SK-N-SH (cell line): ENCODE data around the gene DNAJB8. TPM values are rescaled to one million over a fixed set of nuclear protein-coding genes. Genes with fewer than 3 reads are reported as not detected.

Experiments used
- CTCF ChIA-PET: fragments of 300-600, 350-600 bp; formaldehyde crosslinking; extraction: SDS; loops from one replicate; lab custom pipeline; 2021; lab: Yijun Ruan, JAX
- POLR2A ChIA-PET: fragments of 350-600 bp; sonication (Branson Sonifier 250); formaldehyde crosslinking; extraction: SDS; loops from one replicate; lab custom pipeline; 2020; ENCODE audit warnings: antibody characterized with exemption, inconsistent platforms; lab: Yijun Ruan, JAX
- DNase-seq: peaks from one replicate; pipeline ENCODE4 v3.0.0; 2012
- H2AFZ ChIP-seq: fragments of 200-600 bp; sonication (generic); 2 replicates; pipeline ENCODE4 v1.8.1; 2016; ENCODE audit warnings: antibody characterized with exemption, mild to moderate bottlenecking, low read depth
- H3F3A ChIP-seq: fragments of 200-600 bp; sonication (generic); replicated peaks from 2 replicates; pipeline ENCODE3; 2016; ENCODE audit warnings: antibody characterized with exemption, mild to moderate bottlenecking; ENCODE audit not compliant: insufficient read depth
- H3K27ac ChIP-seq, 2 experiments: fragments of 200-500 bp in 1 of 2; fragments of 200-600 bp in 1 of 2; sonication (Bioruptor generic) in 1 of 2; sonication (generic), shearing (Covaris generic) in 1 of 2; 2 replicates each; pipeline versions ENCODE4 v1.5.1 to v1.6.1; 2014 to 2016; ENCODE audit warnings: low read depth in 2 of 2, inconsistent platforms in 1 of 2, low read length in 1 of 2, mild to moderate bottlenecking in 1 of 2, mixed read lengths in 1 of 2
- H3K27me3 ChIP-seq: fragments of 200-600 bp; sonication (generic), shearing (Covaris generic); 2 replicates; pipeline ENCODE4 v1.6.1; 2016; ENCODE audit warnings: mixed run types; ENCODE audit not compliant: insufficient read depth
- H3K36me3 ChIP-seq, 2 experiments: fragments of 200-500 bp in 1 of 2; fragments of 200-600 bp in 1 of 2; sonication (Bioruptor generic) in 1 of 2; sonication (generic) in 1 of 2; replicated peaks in 1 of 2; 2 replicates each; pipeline versions ENCODE3 to v1.5.1; 2014 to 2016; ENCODE audit warnings: low read length in 1 of 2, mild to moderate bottlenecking in 1 of 2; ENCODE audit not compliant: insufficient read depth in 2 of 2, control insufficient read depth in 1 of 2
- H3K4me1 ChIP-seq, 2 experiments: fragments of 200-500 bp in 1 of 2; fragments of 200-600 bp in 1 of 2; sonication (Bioruptor generic) in 1 of 2; sonication (generic), shearing (Covaris generic) in 1 of 2; 2 replicates each; pipeline versions ENCODE4 v1.5.1 to v1.6.1; 2014 to 2016; ENCODE audit warnings: low read depth in 1 of 2, low read length in 1 of 2, mixed run types in 1 of 2; ENCODE audit not compliant: insufficient read depth in 2 of 2, control insufficient read depth in 1 of 2
- H3K4me2 ChIP-seq: fragments of 200-600 bp; sonication (generic), shearing (Covaris generic); 2 replicates; pipeline ENCODE4 v1.6.1; 2017; ENCODE audit warnings: mixed run types
- H3K4me3 ChIP-seq, 2 experiments: fragments of 200-500 bp in 1 of 2; fragments of 200-600 bp in 1 of 2; sonication (Bioruptor generic) in 1 of 2; sonication (generic), shearing (Covaris generic) in 1 of 2; 2 replicates each; pipeline versions ENCODE4 v1.5.1 to v1.8.1; 2014 to 2016; ENCODE audit warnings: low read depth in 2 of 2, inconsistent platforms in 1 of 2, low read length in 1 of 2, mild to moderate bottlenecking in 1 of 2, mixed read lengths in 1 of 2, moderate library complexity in 1 of 2
- H3K79me2 ChIP-seq: fragments of 200-600 bp; sonication (generic); 2 replicates; pipeline ENCODE4 v1.8.1; 2017; ENCODE audit warnings: mild to moderate bottlenecking; ENCODE audit not compliant: insufficient read depth
- H3K9ac ChIP-seq: fragments of 200-600 bp; sonication (generic); 2 replicates; pipeline ENCODE4 v1.6.1; 2017; ENCODE audit warnings: mixed run types
- H3K9me2 ChIP-seq: fragments of 200-600 bp; sonication (generic); 2 replicates; pipeline ENCODE4 v1.6.1; 2017; ENCODE audit warnings: mixed run types
- H3K9me3 ChIP-seq: fragments of 200-600 bp; sonication (generic); 2 replicates; pipeline ENCODE4 v1.6.1; 2017; ENCODE audit warnings: mixed run types, mild to moderate bottlenecking, moderate library complexity
- H4K20me1 ChIP-seq: fragments of 200-600 bp; sonication (generic); 2 replicates; pipeline ENCODE4 v1.6.1; 2017; ENCODE audit warnings: mild to moderate bottlenecking, mixed run types; ENCODE audit not compliant: insufficient read depth
- JUND ChIP-seq: IDR thresholded peaks from 2 replicates; pipeline ENCODE4 v1.4.0; 2012
- MEF2A ChIP-seq: IDR thresholded peaks from 2 replicates; pipeline ENCODE4 v1.4.0; 2012; ENCODE audit warnings: low read depth, borderline replicate concordance
- MXI1 ChIP-seq: IDR thresholded peaks from 2 replicates; pipeline ENCODE4 v1.6.1; 2012; ENCODE audit warnings: mild to moderate bottlenecking, low read depth, low read length, improper control_type of control experiment
- NRF1 ChIP-seq: IDR thresholded peaks from 2 replicates; pipeline ENCODE4 v1.6.1; 2012; ENCODE audit warnings: low read depth, mild to moderate bottlenecking, low read length
- POLR2AphosphoS5 ChIP-seq: IDR thresholded peaks from 2 replicates; pipeline ENCODE4 v1.6.1; 2012; ENCODE audit warnings: low read depth, low read length
- RFX5 ChIP-seq: IDR thresholded peaks from 2 replicates; pipeline ENCODE4 v1.6.1; 2012; ENCODE audit warnings: mild to moderate bottlenecking, improper control_type of control experiment, low read length
- WGBS: methylation state at CpG from one replicate; pipeline ENCODE4 v1.1.6; 2017; ENCODE audit warnings: low lambda C conversion rate; 5-methylcytosine and 5-hydroxymethylcytosine counted together
- polyA plus RNA-seq, 3 experiments: library from polyadenylated mRNA; depleted of rRNA; stranded (reverse); fragments of >200 nt; gene quantifications; 2 replicates each; pipeline ENCODE4 v1.2.3, GENCODE V29; 2012
- TF ChIP-seq, protein P1 (sequence below): IDR thresholded peaks from 2 replicates; pipeline ENCODE4 v1.6.1; 2012; ENCODE audit warnings: mild to moderate bottlenecking, low read depth, low read length, moderate library complexity
- TF ChIP-seq, protein P2 (sequence below): fragments of 150-350 bp; IDR thresholded peaks from 2 replicates; pipeline ENCODE4 v1.6.1; 2016; ENCODE audit warnings: mild to moderate bottlenecking, low read depth, low read length
- TF ChIP-seq, protein P3 (sequence below): IDR thresholded peaks from 2 replicates; pipeline ENCODE4 v1.4.0; 2012; ENCODE audit warnings: low read depth, borderline replicate concordance
- TF ChIP-seq, protein P4 (sequence below): IDR thresholded peaks from 2 replicates; pipeline ENCODE4; 2012

The DNAJB8 gene
- polyA plus RNA-seq, 1 of the 3 experiments (the other 2 are of a cell fraction), result not detected

DNA sequence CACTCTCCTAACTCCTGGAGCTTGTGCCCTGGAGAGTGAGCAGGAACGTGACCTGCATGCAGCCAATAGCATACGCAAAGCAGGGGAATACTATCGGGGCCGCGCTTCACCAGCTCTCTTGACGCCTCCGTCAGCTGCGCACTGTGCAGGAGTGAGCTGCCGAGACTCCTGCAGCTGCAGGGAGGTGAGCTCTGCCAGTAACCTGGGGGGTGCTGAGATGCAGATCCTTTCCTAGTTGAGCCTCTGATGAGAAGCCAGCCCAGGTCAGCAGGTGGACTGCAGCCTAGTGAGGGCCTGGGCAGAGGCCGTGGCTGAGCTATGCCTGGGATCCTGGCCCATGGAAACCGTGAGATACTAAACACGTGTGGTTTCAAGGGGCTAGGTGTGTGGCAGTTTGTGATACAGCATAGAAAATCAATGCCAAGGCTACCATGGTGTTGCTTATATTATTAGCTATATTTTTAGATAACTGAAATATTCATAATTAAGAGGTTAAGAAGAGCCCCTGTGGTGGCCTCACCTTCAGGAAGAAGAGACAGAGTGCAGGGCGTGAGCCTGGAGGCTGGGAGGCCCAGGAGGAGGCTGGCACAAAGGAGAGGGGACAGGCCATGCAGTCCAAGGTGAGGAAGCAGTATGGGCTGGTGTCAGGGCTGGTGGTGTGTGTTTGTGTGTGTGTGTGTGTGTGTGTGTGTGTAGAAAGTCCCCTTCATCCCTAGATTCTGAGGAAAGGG lies 5.9 kb upstream of the DNAJB8 start:
- 65% methylated on average over 5 of the region's 13 CpGs for WGBS
- H3K9me2 ChIP-seq, result no peaks in the 10 kb centered on the region
- no peaks in the 10 kb centered on the region for H3K36me3 ChIP-seq
- no peaks in the 10 kb centered on the region for H3K79me2 ChIP-seq
- POLR2A ChIA-PET, result interaction anchor here (0.6 to 1.3 kb wide), 3 partner anchors 8 to 61 kb away, joined by 3 read pairs; no protein-coding TSS in a partner anchor
- H3K27ac ChIP-seq, result peak overlapping the region in 1 of 2 experiments; percentile 45; a peak in 2 of 4 replicates
- no peak overlapping the region for H3K9ac ChIP-seq
- peaks cover 7% of the 10 kb centered on the region for H3K27me3 ChIP-seq
- TF ChIP-seq NRF1 (no peak), MEF2A (no peak), JUND (no peak), MXI1 (no peak), RFX5 (no peak), POLR2AphosphoS5 (no peak)
- TF ChIP-seq, protein P1, sequence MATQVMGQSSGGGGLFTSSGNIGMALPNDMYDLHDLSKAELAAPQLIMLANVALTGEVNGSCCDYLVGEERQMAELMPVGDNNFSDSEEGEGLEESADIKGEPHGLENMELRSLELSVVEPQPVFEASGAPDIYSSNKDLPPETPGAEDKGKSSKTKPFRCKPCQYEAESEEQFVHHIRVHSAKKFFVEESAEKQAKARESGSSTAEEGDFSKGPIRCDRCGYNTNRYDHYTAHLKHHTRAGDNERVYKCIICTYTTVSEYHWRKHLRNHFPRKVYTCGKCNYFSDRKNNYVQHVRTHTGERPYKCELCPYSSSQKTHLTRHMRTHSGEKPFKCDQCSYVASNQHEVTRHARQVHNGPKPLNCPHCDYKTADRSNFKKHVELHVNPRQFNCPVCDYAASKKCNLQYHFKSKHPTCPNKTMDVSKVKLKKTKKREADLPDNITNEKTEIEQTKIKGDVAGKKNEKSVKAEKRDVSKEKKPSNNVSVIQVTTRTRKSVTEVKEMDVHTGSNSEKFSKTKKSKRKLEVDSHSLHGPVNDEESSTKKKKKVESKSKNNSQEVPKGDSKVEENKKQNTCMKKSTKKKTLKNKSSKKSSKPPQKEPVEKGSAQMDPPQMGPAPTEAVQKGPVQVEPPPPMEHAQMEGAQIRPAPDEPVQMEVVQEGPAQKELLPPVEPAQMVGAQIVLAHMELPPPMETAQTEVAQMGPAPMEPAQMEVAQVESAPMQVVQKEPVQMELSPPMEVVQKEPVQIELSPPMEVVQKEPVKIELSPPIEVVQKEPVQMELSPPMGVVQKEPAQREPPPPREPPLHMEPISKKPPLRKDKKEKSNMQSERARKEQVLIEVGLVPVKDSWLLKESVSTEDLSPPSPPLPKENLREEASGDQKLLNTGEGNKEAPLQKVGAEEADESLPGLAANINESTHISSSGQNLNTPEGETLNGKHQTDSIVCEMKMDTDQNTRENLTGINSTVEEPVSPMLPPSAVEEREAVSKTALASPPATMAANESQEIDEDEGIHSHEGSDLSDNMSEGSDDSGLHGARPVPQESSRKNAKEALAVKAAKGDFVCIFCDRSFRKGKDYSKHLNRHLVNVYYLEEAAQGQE, result no peak
- TF ChIP-seq, protein P2, sequence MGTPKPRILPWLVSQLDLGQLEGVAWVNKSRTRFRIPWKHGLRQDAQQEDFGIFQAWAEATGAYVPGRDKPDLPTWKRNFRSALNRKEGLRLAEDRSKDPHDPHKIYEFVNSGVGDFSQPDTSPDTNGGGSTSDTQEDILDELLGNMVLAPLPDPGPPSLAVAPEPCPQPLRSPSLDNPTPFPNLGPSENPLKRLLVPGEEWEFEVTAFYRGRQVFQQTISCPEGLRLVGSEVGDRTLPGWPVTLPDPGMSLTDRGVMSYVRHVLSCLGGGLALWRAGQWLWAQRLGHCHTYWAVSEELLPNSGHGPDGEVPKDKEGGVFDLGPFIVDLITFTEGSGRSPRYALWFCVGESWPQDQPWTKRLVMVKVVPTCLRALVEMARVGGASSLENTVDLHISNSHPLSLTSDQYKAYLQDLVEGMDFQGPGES, result no peak
- TF ChIP-seq, protein P3, sequence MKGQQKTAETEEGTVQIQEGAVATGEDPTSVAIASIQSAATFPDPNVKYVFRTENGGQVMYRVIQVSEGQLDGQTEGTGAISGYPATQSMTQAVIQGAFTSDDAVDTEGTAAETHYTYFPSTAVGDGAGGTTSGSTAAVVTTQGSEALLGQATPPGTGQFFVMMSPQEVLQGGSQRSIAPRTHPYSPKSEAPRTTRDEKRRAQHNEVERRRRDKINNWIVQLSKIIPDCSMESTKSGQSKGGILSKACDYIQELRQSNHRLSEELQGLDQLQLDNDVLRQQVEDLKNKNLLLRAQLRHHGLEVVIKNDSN, result no peak
- TF ChIP-seq, protein P4, sequence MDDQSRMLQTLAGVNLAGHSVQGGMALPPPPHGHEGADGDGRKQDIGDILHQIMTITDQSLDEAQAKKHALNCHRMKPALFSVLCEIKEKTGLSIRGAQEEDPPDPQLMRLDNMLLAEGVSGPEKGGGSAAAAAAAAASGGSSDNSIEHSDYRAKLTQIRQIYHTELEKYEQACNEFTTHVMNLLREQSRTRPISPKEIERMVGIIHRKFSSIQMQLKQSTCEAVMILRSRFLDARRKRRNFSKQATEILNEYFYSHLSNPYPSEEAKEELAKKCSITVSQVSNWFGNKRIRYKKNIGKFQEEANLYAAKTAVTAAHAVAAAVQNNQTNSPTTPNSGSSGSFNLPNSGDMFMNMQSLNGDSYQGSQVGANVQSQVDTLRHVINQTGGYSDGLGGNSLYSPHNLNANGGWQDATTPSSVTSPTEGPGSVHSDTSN, result no peak
- TF ChIP-seq, all 33 proteins: peak for 0
- no peak overlapping the region for H2AFZ ChIP-seq
- CTCF ChIA-PET, result interaction anchor here (0.8 to 1.8 kb wide), 4 partner anchors 9 to 112 kb away, joined by 3 to 5 read pairs (median 4); no protein-coding TSS in a partner anchor
- no peak for DNase-seq
- no peak overlapping the region for H3K4me2 ChIP-seq
- H3K4me3 ChIP-seq, result no peak overlapping the region
- peaks cover 0 to 69% of the 10 kb centered on the region in 2 experiments; a peak in 1 of 4 replicates for H3K4me1 ChIP-seq
- H3K9me3 ChIP-seq, result no peaks in the 10 kb centered on the region
- no peaks in the 10 kb centered on the region for H3F3A ChIP-seq
- no peaks in the 10 kb centered on the region for H4K20me1 ChIP-seq
